ENCODE data around the gene C19orf47.
A peak's percentile ranks its signal among the peaks of the same experiment; 100 is the strongest.

Gene C19orf47

DNA sequence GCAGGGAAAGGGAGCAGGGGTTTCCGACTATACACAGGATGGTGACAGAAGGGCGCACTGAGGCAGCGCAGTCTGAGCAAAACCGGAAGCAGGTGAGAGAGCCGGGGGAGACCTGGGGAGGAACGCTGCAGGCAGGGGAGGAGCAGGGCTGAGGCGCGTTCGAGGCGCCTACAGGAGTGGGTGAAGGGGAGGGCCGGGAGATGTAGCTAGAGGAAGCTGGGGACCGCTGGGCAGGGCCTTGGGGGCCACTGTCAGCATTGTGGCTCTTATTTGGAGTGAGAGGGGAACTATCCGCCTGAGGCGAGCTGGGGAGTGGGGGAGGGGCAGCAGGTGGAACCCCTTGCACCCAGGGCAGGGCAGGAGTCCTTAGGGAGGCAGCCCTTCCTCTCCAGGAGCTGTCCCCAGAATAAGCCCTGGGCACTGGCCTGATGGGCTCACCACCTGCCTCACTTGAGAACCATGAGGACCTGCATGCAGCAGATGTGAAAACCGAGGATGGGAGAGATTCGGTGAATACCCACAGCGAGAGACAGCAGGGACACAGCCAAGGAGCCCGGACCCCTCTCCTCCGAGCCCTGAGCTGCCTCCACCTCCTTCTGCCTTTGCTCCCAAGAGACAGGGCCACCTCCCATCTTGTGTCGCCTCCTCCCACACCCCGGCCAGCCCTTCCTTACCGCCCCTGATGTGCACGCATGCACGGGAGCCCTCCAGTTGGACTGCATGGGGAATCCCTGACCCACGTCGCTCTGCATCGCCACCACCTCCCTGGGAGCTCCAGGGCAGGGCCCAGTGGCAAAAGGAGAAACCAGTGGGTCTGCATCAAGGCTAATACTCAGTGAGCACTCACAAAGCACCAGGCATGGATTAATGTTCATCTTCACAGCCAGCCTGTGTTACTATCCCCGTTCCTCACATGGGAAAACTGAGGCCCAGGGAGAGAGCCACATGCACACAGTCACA is 73.3 kb downstream of the C19orf47 start:
- no peak overlapping the region for H3K4me2 ChIP-seq (ENCODE audit: low read depth, low read length, poor library complexity, severe bottlenecking)
- H3F3A ChIP-seq (ENCODE audit: low read depth) = no peaks in the 10 kb centered on the region

DNA sequence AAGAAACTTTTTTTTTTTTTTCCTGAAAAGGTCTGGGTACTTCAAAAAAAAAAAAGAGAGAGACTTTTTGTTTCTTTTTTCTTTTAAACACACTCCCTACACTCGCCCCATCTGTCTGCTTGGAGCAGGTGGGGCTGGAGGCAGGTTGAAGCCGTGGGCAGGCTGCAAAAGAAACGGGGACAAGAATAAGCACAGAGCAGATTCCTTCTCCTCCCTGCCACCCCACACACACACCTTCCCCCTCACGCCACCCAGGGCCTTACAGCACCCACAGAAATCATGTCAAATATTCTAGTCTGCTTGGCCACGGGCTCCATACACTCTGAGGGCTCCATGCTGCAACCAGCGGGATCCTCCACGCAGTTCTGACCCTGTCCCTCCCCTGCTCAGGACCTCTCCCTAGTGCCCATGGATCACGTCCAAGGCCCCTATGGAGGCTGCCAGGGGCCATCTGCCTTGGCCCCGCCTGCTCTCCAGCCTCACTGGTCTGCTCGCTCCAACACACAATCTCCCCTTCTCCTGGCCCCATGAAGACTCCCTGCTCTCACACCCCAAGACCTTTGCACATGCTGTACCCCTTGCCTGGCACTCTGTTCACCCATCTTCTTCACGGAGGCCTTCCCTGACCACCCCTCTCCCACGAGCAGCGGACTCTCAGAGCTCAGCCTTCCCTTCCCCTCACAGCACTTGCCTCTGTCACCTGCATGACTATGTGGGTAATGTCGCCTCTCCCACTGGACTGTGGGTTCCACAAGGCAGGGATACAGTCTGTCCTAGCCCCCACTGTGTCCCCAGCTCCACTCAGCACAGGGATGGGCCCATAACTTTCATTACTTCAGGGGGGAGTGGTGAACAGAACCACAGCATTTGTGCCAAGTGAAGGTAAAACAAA is 74.5 kb downstream of the C19orf47 start:
- Histone ChIP-seq H3K4me1 (ENCODE audit: insufficient read depth, low read length, poor library complexity, severe bottlenecking) (no peaks in the 10 kb centered on the region), H3K27me3 (ENCODE audit: insufficient read depth, low read length, poor library complexity, severe bottlenecking) (no peaks in the 10 kb centered on the region), H3K9ac (ENCODE audit: low read depth, low read length, poor library complexity, severe bottlenecking) (peak overlapping the region; percentile 22), H3K4me2 (ENCODE audit: low read depth, low read length, poor library complexity, severe bottlenecking) (no peak overlapping the region), H3K36me3 (ENCODE audit: insufficient read depth, low read length) (no peaks in the 10 kb centered on the region), H2AFZ (ENCODE audit: low read length) (no peak overlapping the region), H4K20me1 (ENCODE audit: insufficient read depth, low read length, poor library complexity, severe bottlenecking) (peaks cover 41% of the 10 kb centered on the region), H3K4me3 (ENCODE audit: low read length, poor library complexity, severe bottlenecking) (no peak overlapping the region), H3K79me2 (ENCODE audit: insufficient read depth, low read length) (peaks cover 88% of the 10 kb centered on the region), H3K9me3 (ENCODE audit: insufficient read depth, low read depth, low read length) (no peaks in the 10 kb centered on the region), H3K9me2 (replicated peaks; ENCODE audit: low read depth, low read length) (no peaks in the 10 kb centered on the region), H3F3A (ENCODE audit: low read depth) (no peaks in the 10 kb centered on the region)
- TF ChIP-seq EZH2phosphoT487 (IDR thresholded peaks at IDR 0.05; ENCODE audit: borderline replicate concordance) = no peak
- TF ChIP-seq, protein P1, sequence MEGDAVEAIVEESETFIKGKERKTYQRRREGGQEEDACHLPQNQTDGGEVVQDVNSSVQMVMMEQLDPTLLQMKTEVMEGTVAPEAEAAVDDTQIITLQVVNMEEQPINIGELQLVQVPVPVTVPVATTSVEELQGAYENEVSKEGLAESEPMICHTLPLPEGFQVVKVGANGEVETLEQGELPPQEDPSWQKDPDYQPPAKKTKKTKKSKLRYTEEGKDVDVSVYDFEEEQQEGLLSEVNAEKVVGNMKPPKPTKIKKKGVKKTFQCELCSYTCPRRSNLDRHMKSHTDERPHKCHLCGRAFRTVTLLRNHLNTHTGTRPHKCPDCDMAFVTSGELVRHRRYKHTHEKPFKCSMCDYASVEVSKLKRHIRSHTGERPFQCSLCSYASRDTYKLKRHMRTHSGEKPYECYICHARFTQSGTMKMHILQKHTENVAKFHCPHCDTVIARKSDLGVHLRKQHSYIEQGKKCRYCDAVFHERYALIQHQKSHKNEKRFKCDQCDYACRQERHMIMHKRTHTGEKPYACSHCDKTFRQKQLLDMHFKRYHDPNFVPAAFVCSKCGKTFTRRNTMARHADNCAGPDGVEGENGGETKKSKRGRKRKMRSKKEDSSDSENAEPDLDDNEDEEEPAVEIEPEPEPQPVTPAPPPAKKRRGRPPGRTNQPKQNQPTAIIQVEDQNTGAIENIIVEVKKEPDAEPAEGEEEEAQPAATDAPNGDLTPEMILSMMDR (conservative IDR thresholded peaks at IDR 0.05; ENCODE audit: low read length) = no peak

More for the DNA sequence above, 73.3 kb downstream of the C19orf47 start:
- peaks cover 90% of the 10 kb centered on the region for H3K79me2 ChIP-seq (ENCODE audit: insufficient read depth, low read length)
- no peak overlapping the region for H2AFZ ChIP-seq (ENCODE audit: low read length)
- peaks cover 45% of the 10 kb centered on the region for H4K20me1 ChIP-seq (ENCODE audit: insufficient read depth, low read length, poor library complexity, severe bottlenecking)
- no peaks in the 10 kb centered on the region for H3K9me2 ChIP-seq (replicated peaks; ENCODE audit: low read depth, low read length)
- no peaks in the 10 kb centered on the region for H3K27me3 ChIP-seq (ENCODE audit: insufficient read depth, low read length, poor library complexity, severe bottlenecking)
- H3K9me3 ChIP-seq (ENCODE audit: insufficient read depth, low read depth, low read length) = no peaks in the 10 kb centered on the region
- H3K9ac ChIP-seq (ENCODE audit: low read depth, low read length, poor library complexity, severe bottlenecking) = no peak overlapping the region
- no peak for TF ChIP-seq EZH2phosphoT487 (IDR thresholded peaks at IDR 0.05; ENCODE audit: borderline replicate concordance)
- TF ChIP-seq, protein P1 (conservative IDR thresholded peaks at IDR 0.05; ENCODE audit: low read length) = no peak
- no peak overlapping the region for H3K4me3 ChIP-seq (ENCODE audit: low read length, poor library complexity, severe bottlenecking)
- H3K36me3 ChIP-seq (ENCODE audit: insufficient read depth, low read length) = no peaks in the 10 kb centered on the region
- peaks cover 4% of the 10 kb centered on the region for H3K4me1 ChIP-seq (ENCODE audit: insufficient read depth, low read length, poor library complexity, severe bottlenecking)

GRCh38 chr19:40272261-40272660 is 75.9 kb downstream of the C19orf47 start:
- H2AFZ ChIP-seq (ENCODE audit: low read length) = no peak overlapping the region
- no peaks in the 10 kb centered on the region for H3K4me1 ChIP-seq (ENCODE audit: insufficient read depth, low read length, poor library complexity, severe bottlenecking)
- no peaks in the 10 kb centered on the region for H3K36me3 ChIP-seq (ENCODE audit: insufficient read depth, low read length)
- no peak for TF ChIP-seq EZH2phosphoT487 (IDR thresholded peaks at IDR 0.05; ENCODE audit: borderline replicate concordance)
- TF ChIP-seq, protein P1 (conservative IDR thresholded peaks at IDR 0.05; ENCODE audit: low read length) = no peak
- no peaks in the 10 kb centered on the region for H3K27me3 ChIP-seq (ENCODE audit: insufficient read depth, low read length, poor library complexity, severe bottlenecking)
- no peak overlapping the region for H3K4me3 ChIP-seq (ENCODE audit: low read length, poor library complexity, severe bottlenecking)
- peaks cover 88% of the 10 kb centered on the region for H3K79me2 ChIP-seq (ENCODE audit: insufficient read depth, low read length)
- peaks cover 33% of the 10 kb centered on the region for H4K20me1 ChIP-seq (ENCODE audit: insufficient read depth, low read length, poor library complexity, severe bottlenecking)
- H3K9me2 ChIP-seq (replicated peaks; ENCODE audit: low read depth, low read length) = no peaks in the 10 kb centered on the region
- H3K4me2 ChIP-seq (ENCODE audit: low read depth, low read length, poor library complexity, severe bottlenecking) = no peak overlapping the region
- H3F3A ChIP-seq (ENCODE audit: low read depth) = no peaks in the 10 kb centered on the region
- H3K9ac ChIP-seq (ENCODE audit: low read depth, low read length, poor library complexity, severe bottlenecking) = no peak overlapping the region
- no peaks in the 10 kb centered on the region for H3K9me3 ChIP-seq (ENCODE audit: insufficient read depth, low read depth, low read length)

All from Loucy (cell line).